Neural cell (in vitro differentiated cells): ENCODE data around the gene SRCIN1. TPM values are rescaled to one million over a fixed set of nuclear protein-coding genes. Genes with fewer than 3 reads are reported as not detected.

Source experiments
- H2AFZ ChIP-seq: fragments of 200-600, 300-800 bp; sonication (generic), shearing (Covaris generic); 2 replicates; pipeline ENCODE4 v1.6.0; 2014; ENCODE audit warnings: low read depth, mild to moderate bottlenecking, antibody characterized with exemption, low read length, moderate library complexity
- H3F3A ChIP-seq: fragments of 200-600 bp; shearing (Covaris generic); 2 replicates; pipeline ENCODE4 v1.6.1; 2016; ENCODE audit warnings: mild to moderate bottlenecking, moderate library complexity, mixed read lengths, antibody characterized with exemption, low read length; ENCODE audit not compliant: insufficient read depth, poor library complexity, severe bottlenecking
- H3K27ac ChIP-seq: fragments of 200-600, 300-800 bp; sonication (generic), shearing (Covaris generic); 2 replicates; pipeline ENCODE4 v1.5.1; 2014; ENCODE audit warnings: mild to moderate bottlenecking, low read length, moderate library complexity
- H3K27me3 ChIP-seq: fragments of 300-800, 200-600 bp; sonication (generic), shearing (Covaris generic); 2 replicates; pipeline ENCODE4 v1.6.0; 2014; ENCODE audit warnings: mild to moderate bottlenecking, low read depth, low read length, moderate library complexity; ENCODE audit not compliant: insufficient read depth
- H3K36me3 ChIP-seq: fragments of 300-800, 200-600 bp; sonication (generic), shearing (Covaris generic); 2 replicates; pipeline ENCODE4 v1.5.1; 2014; ENCODE audit warnings: mild to moderate bottlenecking, antibody characterized with exemption, low read length, moderate library complexity; ENCODE audit not compliant: insufficient read depth
- H3K4me2 ChIP-seq: fragments of 300-800, 200-600 bp; sonication (generic), shearing (Covaris generic); 2 replicates; pipeline ENCODE4 v1.6.0; 2014; ENCODE audit warnings: mild to moderate bottlenecking, low read length
- H3K4me3 ChIP-seq: fragments of 300-800, 200-600 bp; sonication (generic), shearing (Covaris generic); 2 replicates; pipeline ENCODE4 v1.5.1; 2014; ENCODE audit warnings: mild to moderate bottlenecking, low read length, moderate library complexity
- H3K79me2 ChIP-seq: fragments of 200-600 bp; shearing (Covaris generic); replicated peaks from 2 replicates; pipeline ENCODE4 v1.6.0; 2014; ENCODE audit warnings: mild to moderate bottlenecking, low read length, moderate library complexity; ENCODE audit not compliant: insufficient read depth
- H3K9ac ChIP-seq: fragments of 300-800, 200-600 bp; sonication (generic), shearing (Covaris generic); 2 replicates; pipeline ENCODE4 v1.6.1; 2016; ENCODE audit warnings: mild to moderate bottlenecking, low read length, mixed read lengths
- H3K9me2 ChIP-seq: fragments of 200-600 bp; shearing (Covaris generic); 2 replicates; pipeline ENCODE4 v1.6.1; 2016; ENCODE audit warnings: mild to moderate bottlenecking, low read length, mixed read lengths; ENCODE audit not compliant: insufficient read depth
- H3K9me3 ChIP-seq: fragments of 200-600, 300-800 bp; sonication (generic), shearing (Covaris generic); 2 replicates; pipeline ENCODE4 v1.6.1; 2016; ENCODE audit warnings: mild to moderate bottlenecking, mixed run types, low read length, moderate library complexity, mixed read lengths
- H4K20me1 ChIP-seq: fragments of 200-600 bp; shearing (Covaris generic); 2 replicates; pipeline ENCODE4 v1.6.1; 2016; ENCODE audit warnings: mild to moderate bottlenecking, mixed run types; ENCODE audit not compliant: insufficient read depth
- CTCF ChIP-seq: fragments of 450-650 bp; IDR thresholded peaks from 2 replicates; pipeline ENCODE4 v1.5.1; 2014; ENCODE audit warnings: antibody characterized with exemption, mild to moderate bottlenecking, moderate library complexity; ENCODE audit not compliant: poor library complexity, severe bottlenecking
- EP300 ChIP-seq: fragments of 450-650 bp; conservative IDR thresholded peaks from 2 replicates; pipeline ENCODE4 v1.6.1; 2014; ENCODE audit warnings: antibody characterized with exemption, mild to moderate bottlenecking, moderate library complexity; ENCODE audit not compliant: poor library complexity, severe bottlenecking
- EZH2 ChIP-seq: fragments of 200-600, 300-800 bp; shearing (Covaris generic), sonication (generic); IDR thresholded peaks from 2 replicates; pipeline ENCODE4 v1.6.1; 2014; ENCODE audit warnings: antibody characterized with exemption, low read length, borderline replicate concordance, mild to moderate bottlenecking; ENCODE audit not compliant: insufficient read depth, poor library complexity, severe bottlenecking
- MXI1 ChIP-seq: fragments of 450-650 bp; conservative IDR thresholded peaks from 2 replicates; pipeline ENCODE4 v1.6.1; 2014; ENCODE audit warnings: antibody characterized with exemption, mild to moderate bottlenecking; ENCODE audit not compliant: poor library complexity, severe bottlenecking
- POLR2AphosphoS5 ChIP-seq: IDR thresholded peaks from 2 replicates; pipeline ENCODE4 v1.6.1; 2012
- RAD21 ChIP-seq: fragments of 450-650 bp; conservative IDR thresholded peaks from 2 replicates; pipeline ENCODE4 v1.6.1; 2014; ENCODE audit warnings: antibody characterized with exemption, mild to moderate bottlenecking, moderate library complexity
- REST ChIP-seq: IDR thresholded peaks from 2 replicates; pipeline ENCODE4 v1.6.1; 2012; ENCODE audit warnings: borderline replicate concordance
- SMC3 ChIP-seq: fragments of 450-650 bp; conservative IDR thresholded peaks from 2 replicates; pipeline ENCODE4 v1.6.1; 2014; ENCODE audit warnings: antibody characterized with exemption, mild to moderate bottlenecking, moderate library complexity; ENCODE audit not compliant: poor library complexity
- TAF1 ChIP-seq: IDR thresholded peaks from 2 replicates; pipeline ENCODE4 v1.6.1; 2012; ENCODE audit warnings: low read depth
- polyA plus RNA-seq: library from polyadenylated mRNA; depleted of rRNA; stranded (reverse); fragments of >200 nt; gene quantifications from 2 replicates; pipeline ENCODE4 v1.2.3, GENCODE V29; 2014

Gene SRCIN1
- polyA plus RNA-seq, 1 donor from 2014 or later, result 18.0 TPM

GRCh38 chr17:38563362-38564253 lies 42.1 kb downstream of the SRCIN1 start:
- H3K4me2 ChIP-seq, result no peak overlapping the region
- H3K27ac ChIP-seq, result no peak overlapping the region
- H3K9ac ChIP-seq, result peak overlapping the region; percentile 41
- no peak for TF ChIP-seq REST
- no peak for TF ChIP-seq EP300
- no peak for TF ChIP-seq MXI1
- TF ChIP-seq CTCF, result no peak
- TF ChIP-seq EZH2, result no peak
- no peak for TF ChIP-seq RAD21
- TF ChIP-seq TAF1, result no peak
- no peak for TF ChIP-seq SMC3
- TF ChIP-seq POLR2AphosphoS5, result no peak
- H3K79me2 ChIP-seq, result no peaks in the 10 kb centered on the region
- no peaks in the 10 kb centered on the region for H3K9me2 ChIP-seq
- no peaks in the 10 kb centered on the region for H3K36me3 ChIP-seq
- H3F3A ChIP-seq, result peaks cover 3% of the 10 kb centered on the region
- H4K20me1 ChIP-seq, result peaks cover 9% of the 10 kb centered on the region
- H3K27me3 ChIP-seq, result peaks cover 23% of the 10 kb centered on the region
- no peak overlapping the region for H2AFZ ChIP-seq
- H3K4me3 ChIP-seq, result peak overlapping the region; percentile 47
- no peaks in the 10 kb centered on the region for H3K9me3 ChIP-seq

GRCh38 chr17:38562903-38563302 lies 42.8 kb downstream of the SRCIN1 start:
- Histone ChIP-seq H3K79me2 (no peaks in the 10 kb centered on the region), H4K20me1 (peaks cover 9% of the 10 kb centered on the region), H3K27ac (no peak overlapping the region), H2AFZ (no peak overlapping the region), H3K4me2 (no peak overlapping the region), H3K27me3 (peaks cover 23% of the 10 kb centered on the region), H3K4me3 (no peak overlapping the region), H3K36me3 (no peaks in the 10 kb centered on the region), H3K9me2 (no peaks in the 10 kb centered on the region), H3K9ac (no peak overlapping the region), H3F3A (peaks cover 4% of the 10 kb centered on the region), H3K9me3 (no peaks in the 10 kb centered on the region)
- TF ChIP-seq CTCF, result no peak
- no peak for TF ChIP-seq SMC3
- TF ChIP-seq TAF1, result no peak
- TF ChIP-seq MXI1, result no peak
- no peak for TF ChIP-seq POLR2AphosphoS5
- TF ChIP-seq EZH2, result no peak
- no peak for TF ChIP-seq REST
- no peak for TF ChIP-seq RAD21
- TF ChIP-seq EP300, result no peak
